Tongue (tissue), 2 donors: ENCODE results near the gene ARHGEF11. TPM values are rescaled to one million over a fixed set of nuclear protein-coding genes. Genes with fewer than 3 reads are reported as not detected.
"Not testable (repeated sequence)": the region's sequence is repeated elsewhere in the genome, so short reads cannot be mapped to it uniquely, and the experiment has no call there.

ENCODE experiments used
- DNase-seq: peaks from one replicate; pipeline ENCODE4 v3.0.0-alpha.2; 2015
- total RNA-seq: library from RNA; depleted of rRNA; stranded (reverse); fragments of >200 nt; gene quantifications from one replicate; pipeline ENCODE4 v1.2.3, GENCODE V29; 2014

The ARHGEF11 gene
- 27.7 TPM for total RNA-seq

- peak; percentile 96 for DNase-seq
Measured at GRCh38 chr1:157045250-157046218, at the start of gene ARHGEF11. ARHGEF11 (minus strand) TSS chr1:157045742; CDS start chr1:157044330, 1,412 bp downstream.

- DNase-seq = no peak
Measured at GRCh38 chr1:157095091-157095490, 49.5 kb upstream of the ARHGEF11 start.

GRCh38 chr1:157092831-157093230 lies 47.3 kb upstream of the ARHGEF11 start:
- peak; percentile 65 for DNase-seq

- no peak for DNase-seq
Measured at GRCh38 chr1:157091668-157092273, 46.2 kb upstream of the ARHGEF11 start.

- no peak for DNase-seq
Measured at GRCh38 chr1:157091186-157091585, 45.6 kb upstream of the ARHGEF11 start.

GRCh38 chr1:157090771-157091170 lies 45.2 kb upstream of the ARHGEF11 start:
- DNase-seq = no peak

- DNase-seq = peak; percentile 96
Measured at GRCh38 chr1:157090196-157090647, 44.7 kb upstream of the ARHGEF11 start.

- no peak for DNase-seq
Measured at GRCh38 chr1:157089789-157090188, 44.2 kb upstream of the ARHGEF11 start.

GRCh38 chr1:157088607-157089006 lies 43.1 kb upstream of the ARHGEF11 start:
- DNase-seq = no peak

- DNase-seq = no peak
Measured at GRCh38 chr1:157087030-157087429, 41.5 kb upstream of the ARHGEF11 start.

GRCh38 chr1:157086299-157086698 lies 40.8 kb upstream of the ARHGEF11 start:
- DNase-seq = no peak

- no peak for DNase-seq
Measured at GRCh38 chr1:157085421-157085820, 39.9 kb upstream of the ARHGEF11 start.

GRCh38 chr1:157084720-157085119 lies 39.2 kb upstream of the ARHGEF11 start:
- no peak for DNase-seq

- DNase-seq = no peak
Measured at GRCh38 chr1:157081707-157082106, 36.2 kb upstream of the ARHGEF11 start.

- no peak for DNase-seq
Measured at GRCh38 chr1:157080714-157081113, 35.2 kb upstream of the ARHGEF11 start.

GRCh38 chr1:157077394-157077793 lies 31.9 kb upstream of the ARHGEF11 start:
- no peak for DNase-seq

GRCh38 chr1:157073944-157074685 lies 28.6 kb upstream of the ARHGEF11 start:
- DNase-seq = peak; percentile 91

- DNase-seq = peak; percentile 96
Measured at GRCh38 chr1:157069601-157070000, 24.1 kb upstream of the ARHGEF11 start.

GRCh38 chr1:157059241-157059640 lies 13.7 kb upstream of the ARHGEF11 start:
- not testable (repeated sequence) for DNase-seq

GRCh38 chr1:157056269-157056668 lies 10.7 kb upstream of the ARHGEF11 start:
- DNase-seq = no peak

GRCh38 chr1:157055729-157056128 lies 10.2 kb upstream of the ARHGEF11 start:
- DNase-seq = not testable (repeated sequence)

- no peak for DNase-seq
Measured at GRCh38 chr1:157050836-157051235, 5.3 kb upstream of the ARHGEF11 start.

GRCh38 chr1:157047062-157047410 lies 1.5 kb upstream of the ARHGEF11 start:
- no peak for DNase-seq
